BE2C (cell line): Measurements from ENCODE around the gene SH3RF3.

ENCODE experiments used
- DNase-seq: peaks from one replicate; pipeline ENCODE4 v3.0.0-alpha.2; 2020
- H3K27me3 ChIP-seq: fragments of 250-450 bp; sonication (Bioruptor Pico); 2 replicates; pipeline ENCODE4 v1.5.1; 2020; ENCODE audit warnings: mild to moderate bottlenecking
- H3K36me3 ChIP-seq: fragments of 250-450 bp; sonication (Bioruptor Pico); 2 replicates; pipeline ENCODE4 v1.5.1; 2020; ENCODE audit warnings: mild to moderate bottlenecking
- H3K4me1 ChIP-seq: fragments of 250-450 bp; sonication (Bioruptor Pico); 2 replicates; pipeline ENCODE4 v1.5.1; 2020
- H3K4me3 ChIP-seq: 2 replicates; pipeline ENCODE4 v1.5.1; 2011; ENCODE audit warnings: low read depth, low read length
- H3K9me3 ChIP-seq: fragments of 250-450 bp; sonication (Bioruptor Pico); 2 replicates; pipeline ENCODE4 v1.5.1; 2020
- CTCF ChIP-seq: IDR thresholded peaks from 2 replicates; pipeline ENCODE4 v1.5.1; 2012; ENCODE audit warnings: mild to moderate bottlenecking, low read depth, low read length

The SH3RF3 gene

GRCh38 chr2:109210431-109211200, 81.6 kb downstream of the SH3RF3 start:
- Histone ChIP-seq H3K9me3 (no peaks in the 10 kb centered on the region), H3K36me3 (no peaks in the 10 kb centered on the region), H3K4me1 (no peaks in the 10 kb centered on the region), H3K27me3 (no peaks in the 10 kb centered on the region), H3K4me3 (no peak overlapping the region)
- no peak for DNase-seq
- no peak for TF ChIP-seq CTCF

- TF ChIP-seq CTCF: no peak
- H3K4me1 ChIP-seq: no peaks in the 10 kb centered on the region
- H3K4me3 ChIP-seq: no peak overlapping the region
- no peaks in the 10 kb centered on the region for H3K9me3 ChIP-seq
- no peak for DNase-seq
- H3K36me3 ChIP-seq: no peaks in the 10 kb centered on the region
- no peaks in the 10 kb centered on the region for H3K27me3 ChIP-seq
Observed at GRCh38 chr2:109211315-109211714, 82.3 kb downstream of the SH3RF3 start.

- Histone ChIP-seq H3K27me3 (no peaks in the 10 kb centered on the region), H3K36me3 (no peaks in the 10 kb centered on the region), H3K4me3 (no peak overlapping the region), H3K4me1 (no peaks in the 10 kb centered on the region), H3K9me3 (no peaks in the 10 kb centered on the region)
- no peak for DNase-seq
- TF ChIP-seq CTCF: no peak
Observed at GRCh38 chr2:109212836-109213563, 84.0 kb downstream of the SH3RF3 start.

GRCh38 chr2:109213646-109214433, 84.8 kb downstream of the SH3RF3 start:
- Histone ChIP-seq H3K36me3 (no peaks in the 10 kb centered on the region), H3K9me3 (no peaks in the 10 kb centered on the region), H3K4me1 (no peaks in the 10 kb centered on the region), H3K27me3 (no peaks in the 10 kb centered on the region), H3K4me3 (no peak overlapping the region)
- TF ChIP-seq CTCF: no peak
- DNase-seq: no peak

GRCh38 chr2:109214651-109215371, 85.8 kb downstream of the SH3RF3 start:
- H3K27me3 ChIP-seq: no peaks in the 10 kb centered on the region
- no peaks in the 10 kb centered on the region for H3K4me1 ChIP-seq
- H3K4me3 ChIP-seq: no peak overlapping the region
- TF ChIP-seq CTCF: no peak
- H3K9me3 ChIP-seq: no peaks in the 10 kb centered on the region
- no peak for DNase-seq
- no peaks in the 10 kb centered on the region for H3K36me3 ChIP-seq
